ENCODE results near the gene SCAF1.
A peak's percentile ranks its signal among the peaks of the same experiment; 100 is the strongest.

Gene SCAF1

DNA sequence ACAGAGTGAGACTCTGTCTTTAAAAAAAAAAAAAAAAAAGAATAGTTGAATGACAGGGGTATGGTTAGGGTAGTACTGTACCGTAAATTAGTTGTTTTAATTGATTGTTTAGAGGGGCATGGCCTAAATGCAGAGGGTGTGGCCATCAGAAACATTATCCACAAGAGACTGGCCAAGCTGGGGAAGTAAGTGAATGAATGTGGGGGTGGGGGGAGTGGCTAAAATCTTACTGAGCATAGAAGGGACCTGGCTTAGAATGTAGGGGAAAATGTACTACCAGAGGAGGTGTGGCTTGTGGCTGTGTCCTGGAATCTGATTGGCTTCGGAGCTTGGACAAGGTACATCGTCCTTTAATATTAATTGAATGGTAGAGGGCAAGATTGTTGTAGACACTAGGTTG is 27.5 kb downstream of the SCAF1 start:
- DNase-seq, result no peak

DNA sequence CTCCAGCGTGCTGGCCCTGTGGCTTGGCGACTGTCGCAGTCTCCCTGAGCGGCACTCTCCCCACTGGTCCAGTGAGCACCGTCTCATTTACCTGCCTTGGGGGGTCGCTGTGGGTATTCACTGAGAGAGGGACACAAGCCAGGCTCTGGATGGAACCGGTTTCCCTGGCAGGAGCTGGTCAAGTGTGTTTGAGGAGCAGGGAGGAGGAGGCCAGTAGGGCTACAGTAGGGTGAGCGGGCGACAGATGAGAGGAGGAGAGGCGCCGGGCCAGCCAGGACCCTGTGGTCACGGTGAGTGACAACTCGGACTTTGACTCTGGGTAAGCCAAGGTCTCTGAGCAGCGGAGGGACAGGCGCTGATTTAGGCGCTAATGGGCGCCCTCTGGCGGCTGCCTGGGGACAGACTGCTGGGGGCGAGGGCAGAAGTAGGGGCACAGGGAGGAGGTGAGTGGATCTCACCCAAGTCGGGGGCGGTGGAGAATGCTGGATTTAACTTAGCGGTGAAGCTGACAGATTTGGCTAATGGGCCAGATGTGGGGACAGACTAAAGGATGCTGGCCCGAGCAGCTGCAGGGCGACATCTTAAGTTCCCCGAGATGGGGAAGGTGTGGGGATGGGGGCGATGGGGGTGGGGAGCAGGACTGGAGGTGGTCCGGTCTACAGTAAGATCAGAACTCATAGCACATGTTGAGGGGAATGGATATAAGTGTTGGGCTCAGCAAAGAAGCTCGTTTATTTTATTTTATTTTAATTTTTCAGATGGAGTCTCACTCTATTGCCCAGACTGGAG is 30.3 kb downstream of the SCAF1 start:
- DNase-seq, result peak; percentile 71

DNA sequence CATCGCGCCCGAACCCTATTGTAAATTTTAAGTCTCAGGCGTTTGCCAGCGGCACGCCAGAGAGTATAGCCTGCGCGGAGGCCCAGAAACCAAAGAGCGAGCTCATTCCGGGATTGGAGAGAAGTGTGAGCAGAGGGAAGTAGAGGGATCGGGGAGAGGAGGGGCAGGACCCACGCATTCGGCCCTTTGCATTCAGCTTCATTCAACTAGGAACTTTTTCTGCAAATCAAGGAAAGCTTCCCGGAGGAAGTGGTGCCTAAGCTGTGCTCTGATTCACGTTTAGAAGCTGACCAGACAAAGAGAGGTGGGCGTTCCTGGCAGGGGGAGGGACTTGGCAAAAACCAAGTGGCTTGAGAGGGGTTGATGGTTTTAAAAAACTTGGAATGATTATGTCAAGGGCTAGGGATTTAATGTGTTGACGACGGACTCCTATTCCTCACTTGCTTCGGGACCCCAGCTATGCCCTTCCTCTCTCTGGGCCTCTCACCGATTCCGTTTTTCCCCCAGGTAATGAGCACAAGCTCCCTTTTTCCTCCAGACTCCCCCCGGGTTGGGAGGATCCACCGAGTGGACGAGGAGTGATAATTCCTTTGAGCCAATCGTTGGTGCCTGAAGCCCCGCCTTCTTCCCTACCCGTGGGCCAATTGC is 34.3 kb downstream of the SCAF1 start:
- no peak for DNase-seq

DNA sequence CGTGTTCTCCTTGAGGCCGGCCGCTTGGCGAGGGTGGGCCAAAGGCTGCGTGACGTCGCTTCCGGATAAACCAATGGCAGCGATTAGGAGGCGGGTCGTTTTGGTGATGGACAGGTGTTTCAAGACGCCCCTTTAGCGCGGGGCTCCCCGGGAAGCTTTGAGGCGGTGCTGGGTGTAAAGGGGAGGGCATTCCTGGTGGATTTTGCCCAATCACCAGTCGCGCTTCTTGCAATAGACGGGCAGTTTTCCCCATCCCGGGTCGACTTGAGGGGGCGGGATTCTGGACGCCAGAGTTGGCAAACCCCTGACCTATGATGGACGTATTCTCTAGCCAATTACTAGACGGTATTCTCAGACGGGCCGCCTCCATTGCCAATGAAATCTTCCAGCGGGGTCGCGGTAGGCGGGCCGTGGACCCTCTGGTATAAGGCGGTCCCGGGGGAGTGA is 34.8 kb downstream of the SCAF1 start:
- peak; percentile 95 for DNase-seq

DNA sequence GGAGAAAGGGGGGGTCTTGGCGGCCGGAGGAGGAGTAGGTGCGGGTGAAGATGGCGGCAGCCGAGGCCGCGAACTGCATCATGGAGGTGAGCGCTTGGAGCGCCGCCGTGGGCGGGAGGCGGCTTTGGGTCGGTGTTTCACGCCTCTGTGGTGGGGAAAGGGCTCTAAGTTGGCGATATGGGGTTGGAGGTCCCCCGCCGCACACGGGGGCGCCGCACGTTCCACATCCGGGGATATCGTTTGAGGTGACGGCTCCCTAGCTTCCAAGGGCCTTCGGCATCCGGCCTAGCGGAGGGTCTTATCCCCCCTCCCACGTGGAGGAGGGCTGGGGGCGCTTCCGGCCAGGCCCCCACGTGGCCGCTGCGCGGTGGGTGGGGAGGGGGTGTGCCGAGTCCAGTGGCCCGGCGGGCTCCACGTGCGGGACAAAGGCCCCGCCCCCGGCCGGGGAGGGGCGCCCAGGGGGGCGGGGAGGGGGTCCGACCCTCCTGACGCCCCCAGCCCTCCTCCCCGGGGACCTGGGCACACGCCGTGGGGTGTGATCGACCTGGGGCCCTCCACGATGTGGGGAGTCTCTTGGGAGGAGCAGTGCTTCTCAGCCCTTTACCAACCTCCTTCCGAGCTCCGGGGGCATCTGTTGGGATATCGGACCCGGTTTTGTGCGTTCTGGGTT is 35.4 kb downstream of the SCAF1 start, which contains the start of gene PRMT1:
Gene PRMT1, plus strand, starts transcription at position 41 of the 670 bp plus-strand sequence. Its CDS starts 10 bp downstream, at position 51.
- peak; percentile 45 for DNase-seq

DNA sequence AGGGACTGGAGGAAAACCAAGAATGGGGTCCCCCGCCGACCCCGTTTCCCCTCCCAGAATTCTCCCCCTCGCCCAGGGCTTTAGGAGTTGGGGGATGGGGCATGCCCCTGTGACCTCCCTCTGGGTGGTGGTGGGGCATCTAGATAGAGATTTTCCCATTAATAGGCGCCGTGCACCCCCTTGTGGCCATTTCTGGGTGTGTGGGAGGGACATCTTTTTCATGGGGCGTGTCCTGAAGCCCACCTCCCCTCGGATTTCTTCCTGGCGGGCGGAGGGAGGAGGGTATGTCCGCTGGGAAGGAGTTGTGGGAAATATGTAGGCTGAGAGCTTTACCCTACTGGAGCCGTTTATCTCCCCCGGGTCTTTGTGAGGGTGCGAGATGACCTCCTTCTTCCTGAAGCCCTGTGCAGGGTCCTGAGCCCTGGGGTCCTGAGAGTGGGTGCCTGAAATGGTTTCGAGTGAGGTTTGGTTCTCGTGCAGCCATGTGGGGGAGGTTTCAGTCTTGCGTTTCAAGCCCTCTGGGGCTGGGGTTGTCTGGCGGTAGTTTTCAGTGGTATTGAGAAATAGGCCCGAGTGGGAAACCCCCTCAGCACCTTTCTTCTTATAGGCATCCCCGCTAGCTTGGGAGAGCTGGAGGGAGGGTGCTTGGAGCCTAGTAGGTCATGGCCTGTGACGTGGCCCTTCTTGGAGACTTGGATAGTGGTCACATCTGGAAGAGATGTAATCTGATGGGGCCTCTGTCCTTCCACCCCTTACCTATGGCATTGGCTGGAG is 36.1 kb downstream of the SCAF1 start:
- peak; percentile 78 for DNase-seq

DNA sequence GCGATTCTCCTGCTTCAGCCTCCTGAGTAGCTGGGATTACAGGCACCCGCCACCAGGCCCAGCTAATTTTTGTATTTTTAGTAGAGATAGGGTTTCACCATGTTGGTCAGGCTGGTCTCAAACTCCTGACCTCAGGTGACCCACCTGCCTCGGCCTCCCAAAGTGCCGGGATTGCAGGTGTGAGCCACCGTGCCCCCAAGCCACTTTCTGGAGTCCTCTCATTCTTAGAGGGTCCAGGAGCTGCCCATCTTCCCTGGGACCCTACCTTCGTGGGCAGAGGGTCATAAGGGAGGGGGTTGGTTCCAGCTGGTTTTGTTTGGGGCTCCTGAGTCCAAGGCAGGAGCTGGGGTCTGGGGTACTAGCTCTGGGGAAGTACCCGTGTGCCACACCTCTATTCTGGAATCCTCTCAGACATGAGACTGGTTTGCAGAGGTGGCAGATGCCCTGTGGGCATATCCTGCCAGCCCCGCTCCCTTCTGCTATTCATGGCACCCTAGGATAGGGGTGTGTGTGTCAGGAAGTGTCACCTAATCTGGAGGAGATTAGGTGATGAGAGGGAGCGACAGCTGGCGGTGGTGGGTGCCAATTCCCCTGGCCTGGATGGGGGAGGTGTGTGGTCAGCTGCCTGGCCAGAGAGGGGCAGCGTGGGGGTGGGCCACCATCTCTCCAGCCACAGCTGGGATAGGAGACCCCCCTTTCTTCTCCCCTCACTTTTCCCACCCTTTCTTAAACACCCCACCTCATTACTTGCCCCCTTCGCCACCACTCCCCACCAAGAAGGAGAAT is 37.2 kb downstream of the SCAF1 start:
- DNase-seq, result no peak

DNA sequence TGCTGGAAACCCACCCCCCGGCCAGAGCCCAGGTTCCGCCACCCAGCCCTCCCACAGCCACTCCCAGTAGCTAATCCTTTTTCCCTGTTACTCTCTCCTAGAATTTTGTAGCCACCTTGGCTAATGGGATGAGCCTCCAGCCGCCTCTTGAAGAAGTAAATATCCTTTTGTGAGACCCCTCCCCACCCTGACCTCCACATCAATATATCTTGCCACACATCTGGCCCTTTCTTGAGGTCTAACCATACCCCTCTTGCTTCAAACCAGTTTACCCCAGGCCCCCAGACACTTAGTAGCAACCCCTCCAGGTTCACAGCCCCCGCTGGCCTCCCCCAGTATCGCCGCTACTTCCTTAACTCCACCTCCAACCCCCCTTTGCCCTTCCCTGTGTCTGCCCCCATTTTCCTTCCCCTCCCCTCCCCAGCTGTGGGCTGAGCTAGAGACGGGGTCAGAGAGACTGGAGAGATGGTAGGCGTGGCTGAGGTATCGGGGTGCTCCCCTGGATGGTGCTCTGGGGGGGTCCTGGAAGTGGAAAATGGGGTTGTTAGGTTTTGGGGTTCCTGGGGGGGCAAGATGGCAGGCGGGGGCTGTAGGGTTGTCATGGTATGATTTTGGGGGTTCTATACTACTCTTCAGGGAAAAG is 37.9 kb downstream of the SCAF1 start:
- no peak for DNase-seq

DNA sequence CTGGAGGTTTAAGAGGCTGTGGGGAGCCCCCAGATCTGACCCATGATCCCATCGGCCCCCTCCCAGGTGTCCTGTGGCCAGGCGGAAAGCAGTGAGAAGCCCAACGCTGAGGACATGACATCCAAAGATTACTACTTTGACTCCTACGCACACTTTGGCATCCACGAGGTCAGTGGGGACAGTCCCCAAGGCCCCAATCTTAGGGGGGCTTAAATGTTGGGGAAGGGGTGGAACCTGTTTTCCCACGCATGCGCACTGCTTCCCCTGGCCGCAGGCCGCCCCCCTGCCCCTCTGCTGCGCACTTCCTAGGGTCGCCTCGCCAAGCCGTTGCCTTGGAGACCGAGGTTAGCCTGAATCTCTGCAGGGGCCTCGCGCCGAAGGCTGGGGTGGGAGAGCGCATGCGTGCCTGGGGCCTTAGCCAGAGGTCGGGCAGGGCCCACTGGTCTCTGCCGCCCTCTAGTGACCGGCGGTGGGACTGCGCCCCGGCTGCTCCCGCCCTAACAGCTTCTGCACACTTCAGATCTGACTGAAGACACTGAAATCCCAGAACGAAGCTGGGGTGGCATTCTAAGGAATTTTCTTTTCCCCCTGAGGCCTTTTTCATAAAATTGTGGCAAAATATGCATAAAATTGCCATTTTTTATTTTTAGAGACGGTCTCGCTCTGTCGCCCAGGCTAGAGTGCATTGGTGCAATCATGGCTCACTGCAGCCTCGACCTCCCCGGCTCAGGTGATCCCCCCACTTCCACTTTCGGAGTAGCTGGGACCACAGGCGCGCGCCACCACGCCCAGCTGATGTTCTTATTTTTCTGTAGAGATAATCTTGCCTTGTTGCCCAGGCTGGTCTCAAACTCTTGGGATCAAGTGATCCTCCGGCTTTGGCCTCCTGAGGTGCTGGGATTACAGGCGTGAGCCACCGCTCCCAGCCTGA is 38.7 kb downstream of the SCAF1 start:
- DNase-seq, result peak; percentile 98

DNA sequence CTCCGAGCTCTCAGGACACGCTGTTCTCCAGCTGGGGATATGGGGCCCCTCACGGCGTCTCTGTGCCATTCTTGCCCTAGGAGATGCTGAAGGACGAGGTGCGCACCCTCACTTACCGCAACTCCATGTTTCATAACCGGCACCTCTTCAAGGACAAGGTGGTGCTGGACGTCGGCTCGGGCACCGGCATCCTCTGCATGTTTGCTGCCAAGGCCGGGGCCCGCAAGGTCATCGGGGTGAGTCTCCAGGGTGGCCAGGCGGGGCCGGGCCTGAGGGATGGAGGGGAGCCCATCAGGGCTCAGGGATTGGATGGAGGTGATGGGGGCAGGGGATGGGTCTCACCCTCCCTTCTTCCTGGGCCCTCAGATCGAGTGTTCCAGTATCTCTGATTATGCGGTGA is 39.8 kb downstream of the SCAF1 start:
- DNase-seq, result no peak

DNA sequence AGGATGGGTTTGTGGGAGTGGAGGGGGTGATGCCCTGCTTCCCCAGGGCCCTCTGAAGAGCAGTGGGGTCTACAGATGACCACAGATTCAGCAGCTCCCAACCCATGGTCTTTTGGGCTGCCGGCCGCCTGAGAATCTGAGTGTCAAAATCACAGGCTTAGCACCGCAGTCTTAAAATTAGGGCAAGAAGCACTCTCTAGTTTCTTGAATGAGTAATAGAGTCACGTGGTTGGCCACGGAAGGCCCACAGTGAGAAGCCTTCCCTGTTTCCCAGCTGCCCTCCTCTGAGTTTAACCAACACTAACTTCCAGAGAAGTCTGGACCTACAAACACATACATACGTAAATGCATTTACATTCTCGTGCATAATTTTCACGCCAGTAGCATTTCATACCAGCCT is 40.3 kb downstream of the SCAF1 start:
- DNase-seq, result no peak

DNA sequence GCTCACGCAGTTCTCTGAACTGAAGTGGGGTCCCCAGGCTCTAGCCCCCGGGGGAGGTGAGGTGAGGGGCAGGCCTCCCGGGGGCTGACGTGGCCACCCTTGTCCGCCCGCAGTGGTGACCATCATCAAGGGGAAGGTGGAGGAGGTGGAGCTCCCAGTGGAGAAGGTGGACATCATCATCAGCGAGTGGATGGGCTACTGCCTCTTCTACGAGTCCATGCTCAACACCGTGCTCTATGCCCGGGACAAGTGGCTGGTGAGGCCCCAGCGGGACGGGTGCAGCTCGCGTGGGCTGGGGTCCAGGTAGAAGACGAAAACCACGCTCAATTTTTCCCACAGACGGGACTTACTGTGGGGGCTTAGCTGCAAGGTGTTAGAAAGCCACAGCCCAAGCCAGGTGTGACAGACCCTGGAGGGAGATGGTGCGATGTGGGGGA is 41.8 kb downstream of the SCAF1 start:
- DNase-seq, result no peak

DNA sequence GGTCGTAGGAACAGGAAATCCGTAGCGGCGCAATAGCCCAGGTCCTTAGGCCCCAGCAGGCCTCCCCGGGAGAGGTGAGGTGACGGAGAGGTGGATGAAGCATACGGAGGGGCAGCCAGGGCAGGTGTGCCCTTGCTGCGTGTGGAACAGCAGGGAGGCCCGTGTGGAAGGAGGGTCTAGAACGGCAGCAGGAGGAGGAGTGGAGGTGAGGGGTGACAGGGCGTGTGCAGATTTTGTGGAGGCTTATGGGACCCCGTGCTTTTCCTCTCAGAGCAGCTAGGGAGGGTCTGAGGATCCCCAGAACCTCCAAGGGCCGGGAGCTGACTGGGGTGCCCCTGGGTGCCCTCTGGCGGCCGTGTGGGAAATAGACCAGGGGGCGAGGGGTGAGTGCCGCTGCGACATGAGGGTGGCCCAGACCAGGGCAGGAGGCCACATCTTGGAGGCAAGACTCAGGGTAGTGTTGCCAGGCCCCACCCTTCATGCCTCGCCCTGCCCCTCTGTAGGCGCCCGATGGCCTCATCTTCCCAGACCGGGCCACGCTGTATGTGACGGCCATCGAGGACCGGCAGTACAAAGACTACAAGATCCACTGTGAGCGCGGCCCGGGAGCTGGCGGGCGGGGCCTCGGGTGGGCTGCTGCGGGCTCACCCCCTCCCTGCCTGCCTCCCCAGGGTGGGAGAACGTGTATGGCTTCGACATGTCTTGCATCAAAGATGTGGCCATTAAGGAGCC is 42.4 kb downstream of the SCAF1 start:
- no peak for DNase-seq

DNA sequence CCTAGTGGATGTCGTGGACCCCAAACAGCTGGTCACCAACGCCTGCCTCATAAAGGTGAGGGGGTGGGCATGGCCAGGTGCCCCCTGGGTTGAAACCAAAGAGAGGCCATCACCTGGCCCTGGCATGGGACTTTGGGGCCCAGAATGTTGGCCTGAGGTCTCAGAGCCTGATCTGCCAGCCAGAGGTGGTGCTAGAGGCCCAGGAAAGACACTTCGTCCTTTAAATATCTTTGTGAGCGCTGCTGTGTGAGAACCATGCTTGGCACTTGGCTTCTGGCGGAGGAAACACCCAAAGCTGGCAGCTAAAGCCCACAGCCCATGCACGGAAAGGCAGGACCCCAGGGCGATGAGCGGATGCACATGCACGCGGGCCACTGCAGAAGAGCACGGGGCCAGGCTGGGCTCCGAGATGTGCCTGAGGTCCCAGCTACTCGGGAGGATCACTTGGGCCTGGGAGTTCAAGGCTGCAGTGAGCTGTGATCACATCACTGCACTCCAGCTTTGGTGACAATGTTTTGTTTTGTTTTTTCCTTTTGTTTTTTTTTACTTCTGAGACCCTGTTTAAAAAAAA is 43.1 kb downstream of the SCAF1 start:
- DNase-seq, result no peak

DNA sequence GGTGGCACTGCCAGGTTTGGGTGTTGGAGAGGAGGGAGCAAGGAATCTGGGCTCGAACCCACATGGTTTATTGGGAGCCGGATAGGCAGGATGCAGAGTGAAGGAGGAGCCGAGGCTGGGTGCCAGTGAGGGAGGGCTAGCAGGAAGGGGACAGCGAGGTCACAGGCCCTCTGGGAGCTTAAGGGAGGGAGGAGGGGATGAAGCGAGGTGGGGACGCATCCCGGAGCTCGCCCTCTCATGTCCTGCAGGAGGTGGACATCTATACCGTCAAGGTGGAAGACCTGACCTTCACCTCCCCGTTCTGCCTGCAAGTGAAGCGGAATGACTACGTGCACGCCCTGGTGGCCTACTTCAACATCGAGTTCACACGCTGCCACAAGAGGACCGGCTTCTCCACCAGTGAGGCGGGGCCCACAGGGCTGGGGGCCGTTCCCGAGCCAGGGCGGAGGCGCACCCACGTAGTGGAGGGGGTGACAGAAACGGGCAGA is 43.9 kb downstream of the SCAF1 start:
- DNase-seq, result no peak

DNA sequence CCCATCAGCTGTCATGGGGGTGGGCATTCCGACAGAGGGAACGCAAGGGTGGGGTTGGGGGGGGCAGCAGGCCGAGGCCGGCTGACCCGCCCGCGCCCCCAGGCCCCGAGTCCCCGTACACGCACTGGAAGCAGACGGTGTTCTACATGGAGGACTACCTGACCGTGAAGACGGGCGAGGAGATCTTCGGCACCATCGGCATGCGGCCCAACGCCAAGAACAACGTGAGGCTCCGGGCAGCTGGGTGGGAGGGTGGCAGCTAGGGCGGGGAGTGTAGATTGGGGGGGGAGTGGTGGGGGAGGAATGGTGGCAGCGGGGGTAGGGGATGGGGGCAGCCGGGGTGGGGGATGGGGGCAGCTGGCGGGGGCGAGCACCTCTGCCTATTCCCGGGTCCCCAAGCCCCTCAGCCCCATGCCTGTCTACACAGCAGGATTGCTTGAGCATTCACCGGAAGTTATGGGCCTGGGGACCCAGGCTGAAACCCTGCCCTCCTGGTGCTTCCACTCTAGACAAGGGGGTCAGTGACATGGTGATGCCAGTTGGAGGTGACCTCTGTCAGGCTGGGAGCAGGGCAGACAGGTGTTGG is 44.6 kb downstream of the SCAF1 start:
- no peak for DNase-seq

DNA sequence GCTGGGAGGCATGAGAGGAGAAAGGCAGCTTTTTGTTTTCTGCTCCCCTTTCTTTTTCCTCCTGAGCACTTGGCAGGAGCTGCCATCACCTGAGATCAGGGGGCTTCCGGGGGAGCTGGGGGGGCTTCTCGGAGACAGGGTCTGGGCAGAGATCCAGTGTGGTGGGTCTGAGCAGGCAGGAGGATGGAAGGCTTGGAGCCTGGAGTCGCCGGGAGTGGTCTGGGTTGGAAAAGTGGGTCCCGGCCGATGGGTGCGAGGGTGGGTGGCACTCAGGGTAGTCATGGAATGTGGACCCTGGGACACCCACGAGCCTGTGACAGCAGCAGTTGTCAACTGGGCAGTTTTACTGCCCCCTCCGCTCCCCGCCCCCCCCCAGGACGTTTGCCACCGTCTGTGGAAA is 45.1 kb downstream of the SCAF1 start:
- no peak for DNase-seq

DNA sequence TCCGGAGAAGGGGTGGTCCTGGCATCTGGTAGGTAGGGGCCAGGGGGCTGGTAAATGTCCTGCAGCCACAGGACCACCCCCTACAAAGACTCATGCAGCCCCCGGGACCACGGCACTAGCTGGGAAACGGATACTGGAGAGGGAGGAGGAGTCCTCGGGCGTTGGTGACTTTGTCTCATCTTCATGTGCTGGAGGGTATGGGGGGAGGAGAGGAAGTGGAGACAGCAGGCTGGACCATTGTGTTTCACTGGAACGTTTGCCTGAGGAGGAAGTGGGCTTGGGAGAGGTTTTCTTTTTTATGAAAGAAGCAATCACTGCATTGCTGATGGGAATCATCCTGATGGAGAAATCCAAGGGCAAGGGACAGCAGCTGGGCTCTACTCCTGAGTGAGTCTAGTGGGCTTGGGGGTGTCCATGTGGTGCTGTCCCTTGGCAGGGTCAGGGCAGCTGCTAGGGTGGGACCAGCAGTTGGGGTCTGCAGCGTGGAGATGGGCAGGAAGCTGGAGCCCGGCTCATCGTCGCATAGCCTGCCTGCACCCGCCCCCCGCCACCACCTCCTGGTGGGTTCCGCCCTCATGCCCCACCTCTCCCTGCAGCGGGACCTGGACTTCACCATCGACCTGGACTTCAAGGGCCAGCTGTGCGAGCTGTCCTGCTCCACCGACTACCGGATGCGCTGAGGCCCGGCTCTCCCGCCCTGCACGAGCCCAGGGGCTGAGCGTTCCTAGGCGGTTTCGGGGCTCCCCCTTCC is 45.7 kb downstream of the SCAF1 start:
- DNase-seq, result no peak
